ENCODE results near the gene MYO1B.

The MYO1B gene

GRCh38 chr2:191272064-191272463, 26.9 kb downstream of the MYO1B start:
- TF ChIP-seq POLR2AphosphoS5 (IDR thresholded peaks at IDR 0.05; ENCODE audit: low read depth, low read length) (no peak), SIN3A (IDR thresholded peaks at IDR 0.05; ENCODE audit: borderline replicate concordance, insufficient read depth, low read length) (no peak), TAF1 (IDR thresholded peaks at IDR 0.05; ENCODE audit: borderline replicate concordance, insufficient read depth, low read length) (no peak), FOXP2 (optimal IDR thresholded peaks at IDR 0.05; ENCODE audit: borderline replicate concordance, extremely low read depth, extremely low read length, insufficient read depth) (no peak), REST (IDR thresholded peaks at IDR 0.05; ENCODE audit: insufficient read depth in 1 of 2, low read depth in 2 of 2, low read length in 2 of 2) (no peak)

GRCh38 chr2:191274413-191274815, 29.2 kb downstream of the MYO1B start:
- TF ChIP-seq REST (IDR thresholded peaks at IDR 0.05; ENCODE audit: insufficient read depth in 1 of 2, low read depth in 2 of 2, low read length in 2 of 2) (no peak), SIN3A (IDR thresholded peaks at IDR 0.05; ENCODE audit: borderline replicate concordance, insufficient read depth, low read length) (no peak), TAF1 (IDR thresholded peaks at IDR 0.05; ENCODE audit: borderline replicate concordance, insufficient read depth, low read length) (no peak), FOXP2 (optimal IDR thresholded peaks at IDR 0.05; ENCODE audit: borderline replicate concordance, extremely low read depth, extremely low read length, insufficient read depth) (no peak), POLR2AphosphoS5 (IDR thresholded peaks at IDR 0.05; ENCODE audit: low read depth, low read length) (no peak)

- TF ChIP-seq SIN3A (IDR thresholded peaks at IDR 0.05; ENCODE audit: borderline replicate concordance, insufficient read depth, low read length): no peak
- no peak for TF ChIP-seq FOXP2 (optimal IDR thresholded peaks at IDR 0.05; ENCODE audit: borderline replicate concordance, extremely low read depth, extremely low read length, insufficient read depth)
- no peak for TF ChIP-seq TAF1 (IDR thresholded peaks at IDR 0.05; ENCODE audit: borderline replicate concordance, insufficient read depth, low read length)
- TF ChIP-seq POLR2AphosphoS5 (IDR thresholded peaks at IDR 0.05; ENCODE audit: low read depth, low read length): no peak
- no peak for TF ChIP-seq REST (IDR thresholded peaks at IDR 0.05; ENCODE audit: insufficient read depth in 1 of 2, low read depth in 2 of 2, low read length in 2 of 2)
Measured at GRCh38 chr2:191276792-191277465, 31.7 kb downstream of the MYO1B start.

- TF ChIP-seq SIN3A (IDR thresholded peaks at IDR 0.05; ENCODE audit: borderline replicate concordance, insufficient read depth, low read length) (no peak), REST (IDR thresholded peaks at IDR 0.05; ENCODE audit: insufficient read depth in 1 of 2, low read depth in 2 of 2, low read length in 2 of 2) (no peak), TAF1 (IDR thresholded peaks at IDR 0.05; ENCODE audit: borderline replicate concordance, insufficient read depth, low read length) (no peak), POLR2AphosphoS5 (IDR thresholded peaks at IDR 0.05; ENCODE audit: low read depth, low read length) (no peak), FOXP2 (optimal IDR thresholded peaks at IDR 0.05; ENCODE audit: borderline replicate concordance, extremely low read depth, extremely low read length, insufficient read depth) (no peak)
Measured at GRCh38 chr2:191280290-191280689, 35.1 kb downstream of the MYO1B start.
